GM19463 (cell line): Measurements from ENCODE around the gene ACOT4.
A peak's percentile ranks its signal among the peaks of the same experiment; 100 is the strongest.
"Not testable (repeated sequence)": the region's sequence is repeated elsewhere in the genome, so short reads cannot be mapped to it uniquely, and the experiment has no call there.

Experiments used
- ATAC-seq: cut with Tn5 transposase; IDR thresholded peaks from one replicate; pipeline ENCODE4 v1.9.1; 2021; ENCODE audit warnings: mild to moderate bottlenecking, moderate library complexity; ENCODE audit not compliant: unreplicated experiment

The ACOT4 gene

DNA sequence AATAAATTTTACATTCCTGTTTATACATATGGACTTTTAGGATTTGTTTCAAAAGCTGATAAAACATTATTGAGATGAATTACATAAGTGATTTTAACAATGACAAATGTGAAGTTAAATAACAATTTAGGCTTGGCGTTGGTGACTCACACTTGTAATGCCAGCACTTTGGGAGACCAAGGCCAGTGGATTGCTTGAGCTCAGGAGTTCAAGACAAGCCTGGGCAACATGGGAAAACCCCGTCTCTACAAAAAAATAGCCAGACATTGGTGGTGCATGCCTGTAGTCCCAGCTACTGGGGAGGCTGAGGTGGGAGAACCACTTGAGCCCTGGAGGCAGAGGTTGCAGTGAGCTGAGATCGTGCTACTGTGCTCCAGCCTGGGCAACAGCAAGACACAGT, 15.3 kb upstream of the ACOT4 start:
- no peak for ATAC-seq

- ATAC-seq = not testable (repeated sequence)
These were observed 14.5 kb upstream of the ACOT4 start for GRCh38 chr14:73577214-73577613.

DNA sequence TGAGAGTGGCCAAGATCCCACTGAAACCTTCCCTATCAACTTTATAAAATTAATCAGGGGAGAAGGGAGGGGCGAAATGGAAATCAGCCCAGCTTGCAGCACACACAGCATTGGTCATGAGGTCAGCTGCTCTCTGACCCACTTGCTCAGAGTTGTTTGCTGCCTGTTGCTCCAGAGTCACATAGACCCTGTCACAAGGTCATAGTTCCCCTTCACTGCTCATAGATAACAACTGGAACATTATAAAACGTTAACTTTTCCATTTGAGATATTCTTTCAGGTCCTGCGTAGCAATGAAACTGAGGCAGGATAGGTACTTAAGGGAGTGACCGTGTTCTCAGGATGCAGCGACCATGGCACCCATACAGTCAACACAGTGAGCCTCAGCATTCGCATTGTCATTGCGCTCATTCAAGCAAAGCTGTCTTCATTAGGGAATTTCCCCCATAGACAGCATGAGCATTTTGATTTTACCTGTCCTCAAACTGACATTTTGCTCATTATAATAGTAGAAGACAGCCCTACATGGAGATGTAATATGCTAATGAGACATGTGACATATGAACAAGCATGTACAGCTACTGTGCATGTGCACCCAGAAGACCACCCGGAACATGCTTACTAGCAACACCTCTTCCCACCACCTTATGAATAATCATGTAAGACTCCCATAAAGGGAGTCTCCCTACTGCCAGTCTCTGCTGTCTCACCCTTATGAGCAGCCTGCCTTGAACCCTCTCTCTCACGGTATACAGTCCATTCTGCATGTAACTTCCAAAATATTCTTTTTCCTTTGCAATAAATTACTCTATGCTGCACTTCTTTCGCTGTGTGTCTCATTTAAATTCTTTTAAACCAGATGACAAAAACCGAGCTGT, 9.3 kb upstream of the ACOT4 start:
- ATAC-seq = not testable (repeated sequence)

- ATAC-seq = no peak
These were observed 3.0 kb upstream of the ACOT4 start for GRCh38 chr14:73588695-73589094.

- ATAC-seq = no peak
These were observed 2.6 kb upstream of the ACOT4 start for GRCh38 chr14:73589116-73589515.

DNA sequence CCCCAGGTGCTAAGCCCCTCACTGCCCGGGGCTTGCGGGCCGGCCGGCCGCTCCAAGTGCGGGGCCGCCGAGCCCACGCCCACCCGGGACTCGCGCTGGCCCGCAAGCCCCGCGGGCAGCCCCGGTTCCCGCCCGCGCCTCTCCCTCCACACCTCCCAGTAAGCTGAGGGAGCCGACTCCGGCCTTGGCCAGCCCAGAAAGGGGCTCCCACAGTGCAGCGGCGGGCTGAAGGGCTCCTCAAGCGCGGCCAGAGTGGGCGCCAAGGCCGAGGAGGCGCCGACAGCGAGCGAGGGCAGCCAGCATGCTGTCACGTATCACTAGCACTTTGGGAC, 1.0 kb upstream of the ACOT4 start:
- not testable (repeated sequence) for ATAC-seq

- ATAC-seq = no peak
These were observed 2.8 kb downstream of the ACOT4 start for GRCh38 chr14:73594491-73594890.

- no peak for ATAC-seq
These were observed 7.8 kb downstream of the ACOT4 start for GRCh38 chr14:73599499-73599898.

GRCh38 chr14:73602994-73603393, 11.3 kb downstream of the ACOT4 start:
- ATAC-seq = no peak

GRCh38 chr14:73606271-73606670, 14.6 kb downstream of the ACOT4 start:
- ATAC-seq = no peak

- no peak for ATAC-seq
These were observed 15.6 kb downstream of the ACOT4 start for GRCh38 chr14:73607241-73607640.

GRCh38 chr14:73610687-73611086, 19.0 kb downstream of the ACOT4 start:
- ATAC-seq = no peak

- ATAC-seq = peak; percentile 82
These were observed 20.8 kb downstream of the ACOT4 start, which contains the start of gene ACOT6 for GRCh38 chr14:73612339-73613045. TSS of gene ACOT6 (plus strand) at chr14:73612517. CDS start at chr14:73612572, 55 bp downstream.

DNA sequence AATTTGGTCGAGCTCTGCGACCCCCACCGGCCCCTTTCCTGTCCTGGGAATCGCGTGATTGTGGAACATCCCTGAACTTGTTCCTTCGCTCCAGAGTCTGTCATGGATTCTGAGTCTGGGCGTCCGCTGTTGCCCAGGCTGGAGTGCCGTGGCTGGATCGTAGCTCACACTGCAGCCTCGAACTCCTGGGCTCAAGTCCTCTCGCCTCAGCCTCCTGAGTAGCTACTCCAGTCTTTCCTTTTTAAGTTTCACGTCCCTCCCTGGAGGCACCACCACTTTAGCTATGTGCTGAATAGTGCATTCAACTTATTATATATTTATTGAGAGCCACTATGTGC, 21.3 kb downstream of the ACOT4 start:
- ATAC-seq = peak; percentile 15

- no peak for ATAC-seq
These were observed 21.8 kb downstream of the ACOT4 start for GRCh38 chr14:73613419-73613963.

GRCh38 chr14:73616831-73617230, 25.2 kb downstream of the ACOT4 start:
- ATAC-seq = no peak

GRCh38 chr14:73619524-73619923, 27.9 kb downstream of the ACOT4 start:
- no peak for ATAC-seq

- ATAC-seq = no peak
These were observed 28.6 kb downstream of the ACOT4 start for GRCh38 chr14:73620268-73620667.

GRCh38 chr14:73623504-73624054, 31.9 kb downstream of the ACOT4 start:
- no peak for ATAC-seq

GRCh38 chr14:73625706-73626105, 34.0 kb downstream of the ACOT4 start:
- ATAC-seq = no peak

- no peak for ATAC-seq
These were observed 35.5 kb downstream of the ACOT4 start for GRCh38 chr14:73627151-73627558.
